ENCODE measurements around the gene OR51Q1.

The OR51Q1 gene

DNA sequence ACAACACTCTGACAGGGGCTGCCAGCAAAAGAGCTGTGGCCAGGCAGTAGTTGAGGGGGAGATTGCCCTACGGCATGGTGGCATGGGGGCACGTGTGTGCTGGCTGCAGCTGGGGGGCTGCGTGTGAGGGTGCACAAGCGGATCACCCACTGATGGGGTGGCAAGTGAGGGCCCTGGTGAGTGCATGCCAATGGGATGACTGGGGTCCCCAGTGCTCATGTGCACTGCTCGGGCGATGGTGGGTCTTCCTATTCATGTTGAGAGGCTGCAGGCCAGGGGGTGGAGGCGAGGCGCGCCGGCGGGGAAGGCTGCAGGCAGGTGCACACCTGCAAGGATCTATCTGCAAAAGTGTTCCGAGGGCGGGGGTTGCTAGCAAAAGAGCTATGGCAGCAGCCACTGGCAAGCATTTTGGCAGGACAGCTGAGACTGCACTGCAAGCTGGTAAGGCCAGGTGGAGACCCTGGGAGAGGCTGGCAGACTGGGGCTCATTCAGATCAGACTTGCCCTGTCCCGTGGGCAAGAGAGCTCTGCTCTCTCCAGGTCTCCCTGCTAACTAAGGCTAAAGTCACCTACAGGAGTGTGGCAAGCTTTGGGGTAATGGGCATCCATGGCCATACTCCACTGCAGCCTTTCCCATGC is 39.2 kb downstream of the OR51Q1 start:
- H3K4me3 ChIP-seq (ENCODE audit: low read length) = no peak overlapping the region
- DNase-seq (ENCODE audit: low read depth) = no peak
- TF ChIP-seq, protein P1, sequence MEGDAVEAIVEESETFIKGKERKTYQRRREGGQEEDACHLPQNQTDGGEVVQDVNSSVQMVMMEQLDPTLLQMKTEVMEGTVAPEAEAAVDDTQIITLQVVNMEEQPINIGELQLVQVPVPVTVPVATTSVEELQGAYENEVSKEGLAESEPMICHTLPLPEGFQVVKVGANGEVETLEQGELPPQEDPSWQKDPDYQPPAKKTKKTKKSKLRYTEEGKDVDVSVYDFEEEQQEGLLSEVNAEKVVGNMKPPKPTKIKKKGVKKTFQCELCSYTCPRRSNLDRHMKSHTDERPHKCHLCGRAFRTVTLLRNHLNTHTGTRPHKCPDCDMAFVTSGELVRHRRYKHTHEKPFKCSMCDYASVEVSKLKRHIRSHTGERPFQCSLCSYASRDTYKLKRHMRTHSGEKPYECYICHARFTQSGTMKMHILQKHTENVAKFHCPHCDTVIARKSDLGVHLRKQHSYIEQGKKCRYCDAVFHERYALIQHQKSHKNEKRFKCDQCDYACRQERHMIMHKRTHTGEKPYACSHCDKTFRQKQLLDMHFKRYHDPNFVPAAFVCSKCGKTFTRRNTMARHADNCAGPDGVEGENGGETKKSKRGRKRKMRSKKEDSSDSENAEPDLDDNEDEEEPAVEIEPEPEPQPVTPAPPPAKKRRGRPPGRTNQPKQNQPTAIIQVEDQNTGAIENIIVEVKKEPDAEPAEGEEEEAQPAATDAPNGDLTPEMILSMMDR (conservative IDR thresholded peaks at IDR 0.05; ENCODE audit: low read depth, low read length) = no peak

DNA sequence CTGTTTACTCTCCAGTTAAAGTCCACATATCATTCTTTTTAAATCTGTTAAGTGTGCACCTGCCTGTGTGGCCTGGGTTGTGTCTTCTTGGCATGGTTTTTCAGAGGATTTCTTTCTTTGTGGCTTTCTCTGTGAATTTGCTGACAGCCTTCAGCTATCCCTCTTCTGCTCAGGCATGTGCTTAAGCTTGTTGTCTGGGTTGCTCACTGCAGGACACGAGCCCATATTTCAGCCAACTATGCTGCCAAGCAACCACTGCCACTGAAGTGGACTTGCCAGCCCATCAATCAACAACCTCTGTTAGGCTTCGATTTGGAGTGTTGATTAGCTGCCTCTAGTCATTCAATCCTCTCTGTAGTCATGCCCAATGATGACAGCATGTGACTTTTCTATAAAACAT is 45.6 kb downstream of the OR51Q1 start:
- TF ChIP-seq, protein P1 (conservative IDR thresholded peaks at IDR 0.05; ENCODE audit: low read depth, low read length) = no peak

More for the DNA sequence above, 45.6 kb downstream of the OR51Q1 start:
- no peak overlapping the region for H3K4me3 ChIP-seq (ENCODE audit: low read length)
- no peak for DNase-seq (ENCODE audit: low read depth)

All from retinal pigment epithelial cell (primary cell).